Measurements from ENCODE around the gene FBXO17. TPM values are rescaled to one million over a fixed set of nuclear protein-coding genes. Genes with fewer than 3 reads are reported as not detected.

Gene FBXO17
- total RNA-seq, 3 donors from 2014 or later = 14.2 to 67.2 (median 28.5) TPM

DNA sequence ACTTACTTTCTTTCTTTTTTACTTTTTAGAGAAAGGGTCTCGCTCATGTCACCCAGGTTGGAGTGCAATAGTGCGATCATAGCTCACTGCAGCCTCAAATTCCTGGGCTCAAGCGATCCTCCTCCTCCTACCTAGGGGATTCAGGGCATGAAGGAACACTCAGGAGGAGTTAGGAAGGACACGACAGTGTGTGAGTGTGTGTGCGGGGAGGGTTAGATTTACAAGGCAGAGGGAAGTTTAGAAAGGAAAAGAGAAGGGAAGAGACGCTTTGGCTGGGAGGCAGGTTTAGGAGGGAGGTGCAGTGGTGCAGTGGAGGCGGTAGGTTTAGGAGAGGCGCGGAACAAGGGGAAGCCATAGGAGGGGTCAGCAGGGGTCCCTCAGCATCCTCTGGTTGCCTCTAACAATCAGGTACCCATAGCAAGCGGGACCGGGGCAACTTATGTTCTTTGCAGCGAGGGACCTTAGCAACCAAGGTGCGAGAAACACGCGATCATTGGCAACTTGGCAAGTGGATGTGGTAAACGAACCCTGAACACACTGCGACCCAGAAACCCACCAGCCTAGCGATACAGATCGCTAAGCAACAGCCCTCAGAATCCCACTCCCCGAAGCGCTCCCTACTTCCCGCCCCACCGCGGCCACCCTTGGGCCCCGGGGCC, 76.6 kb downstream of the FBXO17 start:
- intact Hi-C loops (cut with DNase I; ENCODE audit: low total_unique reads) = no loop called here
- DNase-seq (ENCODE audit: low spot score in 2 of 2) = peak in 1 of 2 donors; percentile 50

DNA sequence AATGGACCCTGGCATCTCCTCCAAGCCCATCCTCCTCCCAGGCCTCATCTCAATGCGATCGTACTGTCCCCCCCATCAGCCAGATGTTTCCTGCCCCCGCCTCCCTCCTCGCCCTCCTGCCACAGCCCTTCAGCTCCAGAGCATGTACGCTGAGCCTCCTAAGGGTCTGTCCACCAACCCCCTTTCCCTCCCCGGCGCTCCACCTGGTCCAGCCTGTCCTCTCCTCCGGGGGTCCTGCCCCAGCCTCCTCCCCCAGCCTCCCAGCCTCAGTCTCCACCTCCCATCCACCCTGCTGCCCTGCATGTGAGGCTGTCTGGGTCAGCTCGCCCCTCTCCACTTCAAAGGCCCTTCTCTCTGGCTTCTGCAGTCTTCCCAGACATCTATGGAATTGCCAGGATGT, 80.6 kb downstream of the FBXO17 start:
- Histone ChIP-seq H3K9me3 (no peaks in the 10 kb centered on the region), H3K4me3 (no peak overlapping the region), H3K27ac (no peak overlapping the region), H3K4me1 (no peaks in the 10 kb centered on the region), H3K27me3 (no peaks in the 10 kb centered on the region), H3K36me3 (no peaks in the 10 kb centered on the region)
- TF ChIP-seq POLR2AphosphoS5 (IDR thresholded peaks at IDR 0.05) (no peak), POLR2A (IDR thresholded peaks at IDR 0.05) (no peak), CTCF (IDR thresholded peaks at IDR 0.05) (no peak)
- no peak for DNase-seq (ENCODE audit: low spot score in 2 of 2)
- intact Hi-C loops (cut with DNase I; ENCODE audit: low total_unique reads) = no loop called here

More for the DNA sequence above, 76.6 kb downstream of the FBXO17 start:
- no peaks in the 10 kb centered on the region for H3K9me3 ChIP-seq
- no peaks in the 10 kb centered on the region for H3K27me3 ChIP-seq
- peak overlapping the region; percentile 67 to 94 (median 91) for H3K4me3 ChIP-seq
- H3K36me3 ChIP-seq = no peaks in the 10 kb centered on the region
- peaks cover 0 to 6% of the 10 kb centered on the region in 2 donors for H3K4me1 ChIP-seq
- peak overlapping the region; percentile 92 to 94 for H3K27ac ChIP-seq
- no peak for TF ChIP-seq POLR2AphosphoS5 (IDR thresholded peaks at IDR 0.05)
- no peak for TF ChIP-seq POLR2A (IDR thresholded peaks at IDR 0.05)
- no peak for TF ChIP-seq CTCF (IDR thresholded peaks at IDR 0.05)

GRCh38 chr19:38893341-38893771, 82.2 kb downstream of the FBXO17 start:
- TF ChIP-seq CTCF (IDR thresholded peaks at IDR 0.05) = no peak
- TF ChIP-seq POLR2A (IDR thresholded peaks at IDR 0.05) = no peak
- TF ChIP-seq POLR2AphosphoS5 (IDR thresholded peaks at IDR 0.05) = no peak
- Histone ChIP-seq H3K36me3 (no peaks in the 10 kb centered on the region), H3K4me1 (no peaks in the 10 kb centered on the region), H3K27me3 (no peaks in the 10 kb centered on the region), H3K4me3 (no peak overlapping the region), H3K27ac (peak overlapping the region; percentile 45 to 63), H3K9me3 (no peaks in the 10 kb centered on the region)
- no peak for DNase-seq (ENCODE audit: low spot score in 2 of 2)
- intact Hi-C loops (cut with DNase I; ENCODE audit: low total_unique reads) = no loop called here

DNA sequence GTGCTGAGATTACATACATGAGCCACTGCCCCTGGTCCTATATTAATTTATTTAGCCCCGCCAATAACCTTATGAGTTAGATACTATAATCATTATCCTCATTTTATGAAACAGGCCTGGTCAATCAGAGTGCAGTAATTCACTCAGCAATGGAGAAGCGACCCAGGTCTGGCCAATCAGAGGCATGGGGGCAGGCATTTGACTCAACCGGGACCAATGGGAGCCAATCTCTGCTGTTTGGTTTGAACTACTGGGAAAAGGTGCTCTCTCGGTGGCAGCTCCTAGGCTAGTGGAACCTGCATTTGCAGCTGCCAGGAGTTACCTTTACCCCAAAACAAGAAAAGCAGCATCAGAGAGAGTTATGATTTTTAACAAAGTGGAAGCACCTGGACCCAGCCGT, 82.7 kb downstream of the FBXO17 start:
- H3K4me3 ChIP-seq = no peak overlapping the region
- intact Hi-C loops (cut with DNase I; ENCODE audit: low total_unique reads) = no loop called here
- H3K27ac ChIP-seq = peak overlapping the region; percentile 45 to 63
- TF ChIP-seq POLR2A (IDR thresholded peaks at IDR 0.05) = no peak
- TF ChIP-seq CTCF (IDR thresholded peaks at IDR 0.05) = no peak
- no peak for TF ChIP-seq POLR2AphosphoS5 (IDR thresholded peaks at IDR 0.05)
- no peaks in the 10 kb centered on the region for H3K27me3 ChIP-seq
- H3K9me3 ChIP-seq = no peaks in the 10 kb centered on the region
- H3K36me3 ChIP-seq = no peaks in the 10 kb centered on the region
- DNase-seq (ENCODE audit: low spot score in 2 of 2) = no peak
- no peaks in the 10 kb centered on the region for H3K4me1 ChIP-seq

- H3K27me3 ChIP-seq = no peaks in the 10 kb centered on the region
- peak overlapping the region in 1 of 2 donors; percentile 40 for H3K27ac ChIP-seq
- DNase-seq (ENCODE audit: low spot score in 2 of 2) = peak in 1 of 2 donors; percentile 26
- no peaks in the 10 kb centered on the region for H3K9me3 ChIP-seq
- no peaks in the 10 kb centered on the region for H3K36me3 ChIP-seq
- TF ChIP-seq CTCF (IDR thresholded peaks at IDR 0.05) = no peak
- TF ChIP-seq POLR2A (IDR thresholded peaks at IDR 0.05) = no peak
- no peak for TF ChIP-seq POLR2AphosphoS5 (IDR thresholded peaks at IDR 0.05)
- no peak overlapping the region for H3K4me3 ChIP-seq
- H3K4me1 ChIP-seq = no peaks in the 10 kb centered on the region
- intact Hi-C loops (cut with DNase I; ENCODE audit: low total_unique reads) = no loop called here
Measured at GRCh38 chr19:38891771-38892170, 83.8 kb downstream of the FBXO17 start.
